A549 treated with CpdA at 1 μM for 4 hours (cell line): ENCODE measurements around the gene APOC1. TPM values are rescaled to one million over a fixed set of nuclear protein-coding genes. Genes with fewer than 3 reads are reported as not detected.

Experiments used
- total RNA-seq: library from RNA; stranded (reverse); fragments of 200-300 nt; extraction: Qiagen RNA extraction; gene quantifications from 5 replicates; pipeline ENCODE4 v1.2.3, GENCODE V29; 2022; ENCODE audit warnings: low read depth

The APOC1 gene
- total RNA-seq, result 110 to 130 TPM (median 116 TPM) in 5 replicates

GRCh38 chr19:44914433-44915206 lies at the start of gene APOC1:
Gene APOC1 (plus strand): TSS chr19:44914608. CDS start chr19:44914892, 284 bp downstream.

GRCh38 chr19:44891016-44891882 lies 23.2 kb upstream of the APOC1 start, which contains the start of gene TOMM40:
Gene TOMM40 (plus strand): TSS chr19:44891254. CDS start chr19:44891416, 162 bp downstream.

DNA sequence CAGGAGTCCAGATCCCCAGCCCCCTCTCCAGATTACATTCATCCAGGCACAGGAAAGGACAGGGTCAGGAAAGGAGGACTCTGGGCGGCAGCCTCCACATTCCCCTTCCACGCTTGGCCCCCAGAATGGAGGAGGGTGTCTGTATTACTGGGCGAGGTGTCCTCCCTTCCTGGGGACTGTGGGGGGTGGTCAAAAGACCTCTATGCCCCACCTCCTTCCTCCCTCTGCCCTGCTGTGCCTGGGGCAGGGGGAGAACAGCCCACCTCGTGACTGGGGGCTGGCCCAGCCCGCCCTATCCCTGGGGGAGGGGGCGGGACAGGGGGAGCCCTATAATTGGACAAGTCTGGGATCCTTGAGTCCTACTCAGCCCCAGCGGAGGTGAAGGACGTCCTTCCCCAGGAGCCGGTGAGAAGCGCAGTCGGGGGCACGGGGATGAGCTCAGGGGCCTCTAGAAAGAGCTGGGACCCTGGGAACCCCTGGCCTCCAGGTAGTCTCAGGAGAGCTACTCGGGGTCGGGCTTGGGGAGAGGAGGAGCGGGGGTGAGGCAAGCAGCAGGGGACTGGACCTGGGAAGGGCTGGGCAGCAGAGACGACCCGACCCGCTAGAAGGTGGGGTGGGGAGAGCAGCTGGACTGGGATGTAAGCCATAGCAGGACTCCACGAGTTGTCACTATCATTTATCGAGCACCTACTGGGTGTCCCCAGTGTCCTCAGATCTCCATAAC lies 8.8 kb upstream of the APOC1 start, which contains the start of gene APOE:
APOE (plus strand) TSS at position 360 of the 724 bp plus-strand sequence. CDS start 829 bp downstream, outside the sequence.

DNA sequence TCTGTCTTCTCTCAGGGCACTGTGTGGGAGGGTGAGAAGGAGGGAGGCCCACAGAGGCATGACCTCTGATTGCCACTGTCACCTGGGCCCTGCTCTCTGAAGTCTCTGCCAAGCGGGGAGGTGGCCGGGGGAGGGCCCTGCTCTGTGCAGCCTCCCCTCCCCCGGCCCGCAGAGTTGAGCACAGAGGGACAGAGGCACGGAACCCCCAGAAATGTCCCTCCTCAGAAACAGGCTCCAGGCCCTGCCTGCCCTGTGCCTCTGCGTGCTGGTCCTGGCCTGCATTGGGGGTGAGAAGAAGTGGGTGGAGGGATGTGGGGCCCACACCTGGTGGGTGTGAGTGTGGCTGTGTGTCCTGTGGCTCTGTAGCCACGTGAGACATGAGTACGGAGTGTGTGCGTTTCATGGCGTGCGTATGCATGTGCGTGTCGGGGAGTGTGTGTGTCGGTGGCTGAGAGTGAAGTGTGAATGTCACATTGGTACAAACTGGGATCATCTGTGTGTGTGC lies 27.7 kb downstream of the APOC1 start, which contains the start of gene APOC4:
APOC4 (plus strand) TSS at position 171 of the 505 bp plus-strand sequence; CDS start at position 212, 41 bp downstream.

DNA sequence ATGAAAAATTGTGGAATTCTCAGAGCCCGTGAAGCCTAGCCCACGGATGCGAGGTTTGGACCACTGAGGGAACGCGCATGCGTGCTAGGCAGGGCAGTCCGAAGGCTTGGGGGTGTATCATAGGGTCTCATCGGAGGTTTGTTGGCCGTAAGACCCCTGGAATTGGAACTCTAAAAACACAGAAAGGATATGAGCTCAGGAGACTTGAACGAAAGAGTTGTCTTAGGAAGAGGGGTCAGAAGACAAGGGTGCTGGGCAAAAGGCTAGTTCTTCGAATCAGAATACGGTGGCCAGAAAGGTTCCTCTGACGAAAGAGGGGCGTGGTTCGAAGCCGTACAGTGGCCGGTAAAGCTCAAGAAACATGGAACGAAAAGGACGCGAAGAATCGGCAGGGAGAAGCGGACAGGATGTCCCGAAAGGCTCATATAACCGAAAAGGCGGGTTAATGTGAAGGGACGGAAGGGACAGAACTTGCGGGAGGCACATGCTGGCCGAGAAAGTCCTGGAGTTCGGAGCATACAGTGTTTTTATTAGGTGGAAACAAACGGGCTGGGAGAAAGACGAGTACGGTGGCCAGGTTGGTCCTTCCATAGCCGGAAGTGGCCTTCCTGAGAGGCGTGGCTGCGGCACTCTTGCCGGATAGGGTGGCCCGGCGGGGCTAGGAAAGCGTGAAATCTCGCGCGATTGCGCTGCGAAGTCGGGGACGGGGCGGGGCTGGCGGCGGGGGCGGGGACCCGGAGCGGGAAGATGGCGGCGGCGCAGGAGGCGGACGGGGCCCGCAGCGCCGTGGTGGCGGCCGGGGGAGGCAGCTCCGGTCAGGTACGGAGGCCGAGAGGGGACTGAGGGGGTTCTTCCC lies 40.5 kb downstream of the APOC1 start, which contains the start of gene CLPTM1:
CLPTM1 (plus strand) TSS at position 732 of the 856 bp plus-strand sequence; CDS start at position 748, 16 bp downstream.

Other genes with a start within 250 kb of the APOC1 start
- gene CEACAM19, start 243.1 kb upstream of the APOC1 start, total RNA-seq, result 8.2 to 12.9 TPM (median 9.6 TPM) in 5 replicates
- gene CEACAM16, start 215.5 kb upstream of the APOC1 start, total RNA-seq, result 0.08 to 0.23 TPM (median 0.11 TPM) in 3 of 5 replicates, not detected in the others
- gene BCL3, start 165.9 kb upstream of the APOC1 start, total RNA-seq, result 61.9 to 130 TPM (median 107 TPM) in 5 replicates
- not detected in 5 replicates for gene CBLC, start 136.7 kb upstream of the APOC1 start, total RNA-seq
- 62.9 to 86.9 TPM (median 77.5 TPM) in 5 replicates for gene BCAM, start 105.5 kb upstream of the APOC1 start, total RNA-seq
- 71.2 to 91.2 TPM (median 84.6 TPM) in 5 replicates for gene NECTIN2, start 68.3 kb upstream of the APOC1 start, total RNA-seq
- 183 to 271 TPM (median 260 TPM) in 5 replicates for gene TOMM40, start 23.4 kb upstream of the APOC1 start, total RNA-seq
- 11.0 to 19.4 TPM (median 15.3 TPM) in 5 replicates for gene APOE, start 8.8 kb upstream of the APOC1 start, total RNA-seq
- gene APOC4, start 27.6 kb downstream of the APOC1 start, total RNA-seq, result not detected in 5 replicates
- gene APOC2, start 31.4 kb downstream of the APOC1 start, total RNA-seq, result not detected in 5 replicates
- gene CLPTM1, start 40.8 kb downstream of the APOC1 start, total RNA-seq, result 127 to 184 TPM (median 178 TPM) in 5 replicates
- 30.9 to 59.5 TPM (median 54.2 TPM) in 5 replicates for gene RELB, start 86.9 kb downstream of the APOC1 start, total RNA-seq
- gene CLASRP, start 124.4 kb downstream of the APOC1 start, total RNA-seq, result 58.1 to 70.1 TPM (median 63.4 TPM) in 5 replicates
- 5.1 to 9.5 TPM (median 8.6 TPM) in 5 replicates for gene ZNF296, start 161.9 kb downstream of the APOC1 start, total RNA-seq
- 85.5 to 94.6 TPM (median 87.1 TPM) in 5 replicates for gene GEMIN7, start 164.7 kb downstream of the APOC1 start, total RNA-seq
- gene PPP1R37, start 178.6 kb downstream of the APOC1 start, total RNA-seq, result 22.9 to 30.9 TPM (median 28.4 TPM) in 5 replicates
- gene NKPD1, start 246.4 kb downstream of the APOC1 start, total RNA-seq, result 0.06 to 0.13 TPM (median 0.08 TPM) in 5 replicates